ENCODE measurements around the gene RIMBP2. TPM values are rescaled to one million over a fixed set of nuclear protein-coding genes. Genes with fewer than 3 reads are reported as not detected.

RIMBP2 gene
- total RNA-seq, 1 donor from 2014 or later, result 0.25 TPM

- H3K4me1 ChIP-seq, result no peaks in the 10 kb centered on the region
- no peaks in the 10 kb centered on the region for H3K9me3 ChIP-seq
- H3K27ac ChIP-seq, result no peak overlapping the region
- no peaks in the 10 kb centered on the region for H3K27me3 ChIP-seq
- TF ChIP-seq POLR2A (IDR thresholded peaks at IDR 0.05) (no peak), POLR2AphosphoS5 (IDR thresholded peaks at IDR 0.05; ENCODE audit: insufficient read depth in 1 of 2, low read depth in 1 of 2) (no peak)
- TF ChIP-seq, protein P1, sequence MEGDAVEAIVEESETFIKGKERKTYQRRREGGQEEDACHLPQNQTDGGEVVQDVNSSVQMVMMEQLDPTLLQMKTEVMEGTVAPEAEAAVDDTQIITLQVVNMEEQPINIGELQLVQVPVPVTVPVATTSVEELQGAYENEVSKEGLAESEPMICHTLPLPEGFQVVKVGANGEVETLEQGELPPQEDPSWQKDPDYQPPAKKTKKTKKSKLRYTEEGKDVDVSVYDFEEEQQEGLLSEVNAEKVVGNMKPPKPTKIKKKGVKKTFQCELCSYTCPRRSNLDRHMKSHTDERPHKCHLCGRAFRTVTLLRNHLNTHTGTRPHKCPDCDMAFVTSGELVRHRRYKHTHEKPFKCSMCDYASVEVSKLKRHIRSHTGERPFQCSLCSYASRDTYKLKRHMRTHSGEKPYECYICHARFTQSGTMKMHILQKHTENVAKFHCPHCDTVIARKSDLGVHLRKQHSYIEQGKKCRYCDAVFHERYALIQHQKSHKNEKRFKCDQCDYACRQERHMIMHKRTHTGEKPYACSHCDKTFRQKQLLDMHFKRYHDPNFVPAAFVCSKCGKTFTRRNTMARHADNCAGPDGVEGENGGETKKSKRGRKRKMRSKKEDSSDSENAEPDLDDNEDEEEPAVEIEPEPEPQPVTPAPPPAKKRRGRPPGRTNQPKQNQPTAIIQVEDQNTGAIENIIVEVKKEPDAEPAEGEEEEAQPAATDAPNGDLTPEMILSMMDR (IDR thresholded peaks at IDR 0.05), result no peak
- intact Hi-C loops (cut with DNase I), result no loop called here
- no peaks in the 10 kb centered on the region for H3K36me3 ChIP-seq
- H3K4me3 ChIP-seq, result no peak overlapping the region
- no peak for DNase-seq (ENCODE audit: extremely low spot score in 2 of 2)
Measured at GRCh38 chr12:130611026-130611905, 104.8 kb downstream of the RIMBP2 start.

DNA sequence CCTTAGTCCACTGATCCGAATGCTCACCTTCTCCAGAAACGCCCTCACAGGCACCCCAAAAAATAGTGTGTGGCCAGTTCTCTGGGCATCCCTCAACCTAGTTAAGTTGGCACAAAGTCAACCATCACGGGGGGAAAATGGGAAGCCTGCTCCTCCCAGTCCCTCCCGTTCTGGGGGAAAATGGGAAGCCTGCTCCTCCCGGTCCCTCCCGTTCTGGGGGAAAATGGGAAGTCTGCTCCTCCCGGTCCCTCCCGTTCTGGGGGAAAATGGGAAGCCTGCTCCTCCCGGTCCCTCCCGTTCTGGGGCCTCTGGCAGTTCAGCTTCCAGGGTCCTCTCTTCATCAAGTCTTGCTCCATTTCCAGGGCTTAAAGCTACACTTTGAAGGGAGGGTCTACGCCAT, 106.1 kb downstream of the RIMBP2 start:
- Histone ChIP-seq H3K4me1 (no peaks in the 10 kb centered on the region), H3K27ac (no peak overlapping the region), H3K27me3 (no peaks in the 10 kb centered on the region), H3K36me3 (no peaks in the 10 kb centered on the region), H3K4me3 (no peak overlapping the region), H3K9me3 (no peaks in the 10 kb centered on the region)
- intact Hi-C loops (cut with DNase I), result no loop called here
- TF ChIP-seq POLR2A (IDR thresholded peaks at IDR 0.05), result no peak
- TF ChIP-seq, protein P1 (IDR thresholded peaks at IDR 0.05), result no peak
- no peak for TF ChIP-seq POLR2AphosphoS5 (IDR thresholded peaks at IDR 0.05; ENCODE audit: insufficient read depth in 1 of 2, low read depth in 1 of 2)
- no peak for DNase-seq (ENCODE audit: extremely low spot score in 2 of 2)

- Histone ChIP-seq H3K4me1 (no peaks in the 10 kb centered on the region), H3K27ac (no peak overlapping the region), H3K9me3 (no peaks in the 10 kb centered on the region), H3K36me3 (no peaks in the 10 kb centered on the region), H3K27me3 (no peaks in the 10 kb centered on the region), H3K4me3 (no peak overlapping the region)
- no peak for DNase-seq (ENCODE audit: extremely low spot score in 2 of 2)
- intact Hi-C loops (cut with DNase I), result no loop called here
- no peak for TF ChIP-seq POLR2A (IDR thresholded peaks at IDR 0.05)
- TF ChIP-seq, protein P1 (IDR thresholded peaks at IDR 0.05), result no peak
- no peak for TF ChIP-seq POLR2AphosphoS5 (IDR thresholded peaks at IDR 0.05; ENCODE audit: insufficient read depth in 1 of 2, low read depth in 1 of 2)
Measured at GRCh38 chr12:130608831-130609230, 107.3 kb downstream of the RIMBP2 start.

- no peaks in the 10 kb centered on the region for H3K27me3 ChIP-seq
- H3K36me3 ChIP-seq, result no peaks in the 10 kb centered on the region
- no peak overlapping the region for H3K27ac ChIP-seq
- no peaks in the 10 kb centered on the region for H3K9me3 ChIP-seq
- intact Hi-C loops (cut with DNase I), result no loop called here
- TF ChIP-seq, protein P1 (IDR thresholded peaks at IDR 0.05), result no peak
- TF ChIP-seq POLR2A (IDR thresholded peaks at IDR 0.05) (no peak), POLR2AphosphoS5 (IDR thresholded peaks at IDR 0.05; ENCODE audit: insufficient read depth in 1 of 2, low read depth in 1 of 2) (no peak)
- no peak for DNase-seq (ENCODE audit: extremely low spot score in 2 of 2)
- no peak overlapping the region for H3K4me3 ChIP-seq
- no peaks in the 10 kb centered on the region for H3K4me1 ChIP-seq
Measured at GRCh38 chr12:130608132-130608531, 108.0 kb downstream of the RIMBP2 start.

DNA sequence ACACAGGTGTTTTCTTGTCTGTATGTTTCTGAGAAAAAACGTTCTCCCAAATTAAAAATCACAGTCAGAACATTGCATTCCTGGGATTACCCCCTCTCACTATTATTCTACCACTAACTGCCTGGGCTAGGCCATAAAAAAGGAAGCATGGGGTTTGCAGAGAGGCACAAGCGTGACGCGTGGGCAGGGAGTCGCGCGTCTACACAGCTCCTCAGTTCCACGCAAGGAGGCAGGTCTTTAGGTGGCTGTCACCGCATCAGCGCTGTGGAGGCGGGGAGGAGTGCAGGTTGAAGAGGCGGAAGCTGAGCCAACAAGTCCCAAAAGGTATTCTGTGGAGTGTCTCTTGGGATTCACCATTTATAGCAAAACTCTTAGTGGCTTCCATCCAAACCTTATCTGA, 109.9 kb downstream of the RIMBP2 start:
- no peak for DNase-seq (ENCODE audit: extremely low spot score in 2 of 2)
- Histone ChIP-seq H3K4me1 (no peaks in the 10 kb centered on the region), H3K27me3 (no peaks in the 10 kb centered on the region), H3K27ac (no peak overlapping the region), H3K36me3 (no peaks in the 10 kb centered on the region), H3K4me3 (no peak overlapping the region), H3K9me3 (no peaks in the 10 kb centered on the region)
- intact Hi-C loops (cut with DNase I), result no loop called here
- TF ChIP-seq, protein P1 (IDR thresholded peaks at IDR 0.05), result no peak

Measured in vagina (tissue), 2 donors.